GM23248 (cell line): Measurements from ENCODE around the gene MCOLN1.

Source experiments
- EZH2 ChIP-seq: fragments of 200-600 bp; sonication (generic); IDR thresholded peaks from 2 replicates; pipeline ENCODE4 v1.6.1; 2018; ENCODE audit warnings: antibody characterized with exemption, mild to moderate bottlenecking; ENCODE audit not compliant: insufficient read depth, poor library complexity, severe bottlenecking
- EZH2phosphoT487 ChIP-seq: fragments of 200-600 bp; sonication (generic); IDR thresholded peaks from 2 replicates; pipeline ENCODE4 v1.6.1; 2018; ENCODE audit warnings: antibody characterized with exemption, moderate library complexity, mild to moderate bottlenecking, low read depth; ENCODE audit not compliant: insufficient read depth

- TF ChIP-seq EZH2 (no peak), EZH2phosphoT487 (no peak)
These were observed 53.1 kb downstream of the MCOLN1 start for GRCh38 chr19:7575434-7576040.
